AG09319 (cell line): Measurements from ENCODE around the gene KIF2C.

ENCODE experiments used
- DNase-seq: peaks from one replicate; pipeline ENCODE4 v3.0.0-alpha.2; 2010; ENCODE audit warnings: low read depth; ENCODE audit errors: extremely low read depth
- TF ChIP-seq, protein P1 (sequence below): IDR thresholded peaks from 2 replicates; pipeline ENCODE4 v1.5.1; 2011; ENCODE audit warnings: low read depth, mild to moderate bottlenecking, inconsistent platforms, low read length, moderate library complexity

Gene KIF2C

DNA sequence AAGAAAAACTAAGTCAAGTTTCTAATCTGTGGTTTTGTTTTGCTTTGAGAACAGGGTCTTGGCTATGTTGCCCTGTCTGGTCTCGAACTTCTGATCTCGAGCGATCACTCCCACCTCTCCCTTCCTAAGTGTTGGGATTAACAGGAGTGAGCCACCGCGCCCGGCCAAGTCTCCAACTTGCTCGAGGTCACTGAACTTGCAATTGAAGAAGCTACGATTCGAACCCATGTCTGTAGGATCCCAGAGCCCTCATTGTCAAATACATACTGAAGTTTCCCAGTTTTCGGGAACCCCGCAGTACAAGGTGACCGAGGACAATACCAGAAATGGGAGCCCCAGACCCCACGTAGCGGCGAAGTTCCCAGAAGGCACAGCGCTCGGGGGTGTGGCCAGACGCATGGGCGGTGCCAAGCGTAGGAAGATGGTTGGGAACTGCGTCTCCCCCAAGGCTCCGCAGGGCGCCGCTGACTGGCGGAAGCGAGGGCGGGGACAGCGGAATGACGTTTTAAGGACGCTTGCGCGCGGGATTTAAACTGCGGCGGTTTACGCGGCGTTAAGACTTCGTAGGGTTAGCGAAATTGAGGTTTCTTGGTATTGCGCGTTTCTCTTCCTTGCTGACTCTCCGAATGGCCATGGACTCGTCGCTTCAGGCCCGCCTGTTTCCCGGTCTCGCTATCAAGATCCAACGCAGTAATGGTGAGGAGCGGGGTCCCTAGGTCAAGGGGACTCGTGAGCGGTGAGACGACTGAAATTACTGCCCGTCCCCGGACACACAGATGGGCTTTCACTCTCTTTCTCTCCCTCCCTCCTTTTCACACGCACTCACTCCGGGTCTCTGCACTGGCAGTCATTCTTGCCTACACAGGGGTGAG is at the start of gene KIF2C:
KIF2C (plus strand) TSS at position 531 of the 872 bp plus-strand sequence; CDS start at position 627, 96 bp downstream.
- DNase-seq: peak; percentile 92
- TF ChIP-seq, protein P1, sequence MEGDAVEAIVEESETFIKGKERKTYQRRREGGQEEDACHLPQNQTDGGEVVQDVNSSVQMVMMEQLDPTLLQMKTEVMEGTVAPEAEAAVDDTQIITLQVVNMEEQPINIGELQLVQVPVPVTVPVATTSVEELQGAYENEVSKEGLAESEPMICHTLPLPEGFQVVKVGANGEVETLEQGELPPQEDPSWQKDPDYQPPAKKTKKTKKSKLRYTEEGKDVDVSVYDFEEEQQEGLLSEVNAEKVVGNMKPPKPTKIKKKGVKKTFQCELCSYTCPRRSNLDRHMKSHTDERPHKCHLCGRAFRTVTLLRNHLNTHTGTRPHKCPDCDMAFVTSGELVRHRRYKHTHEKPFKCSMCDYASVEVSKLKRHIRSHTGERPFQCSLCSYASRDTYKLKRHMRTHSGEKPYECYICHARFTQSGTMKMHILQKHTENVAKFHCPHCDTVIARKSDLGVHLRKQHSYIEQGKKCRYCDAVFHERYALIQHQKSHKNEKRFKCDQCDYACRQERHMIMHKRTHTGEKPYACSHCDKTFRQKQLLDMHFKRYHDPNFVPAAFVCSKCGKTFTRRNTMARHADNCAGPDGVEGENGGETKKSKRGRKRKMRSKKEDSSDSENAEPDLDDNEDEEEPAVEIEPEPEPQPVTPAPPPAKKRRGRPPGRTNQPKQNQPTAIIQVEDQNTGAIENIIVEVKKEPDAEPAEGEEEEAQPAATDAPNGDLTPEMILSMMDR: no peak

DNA sequence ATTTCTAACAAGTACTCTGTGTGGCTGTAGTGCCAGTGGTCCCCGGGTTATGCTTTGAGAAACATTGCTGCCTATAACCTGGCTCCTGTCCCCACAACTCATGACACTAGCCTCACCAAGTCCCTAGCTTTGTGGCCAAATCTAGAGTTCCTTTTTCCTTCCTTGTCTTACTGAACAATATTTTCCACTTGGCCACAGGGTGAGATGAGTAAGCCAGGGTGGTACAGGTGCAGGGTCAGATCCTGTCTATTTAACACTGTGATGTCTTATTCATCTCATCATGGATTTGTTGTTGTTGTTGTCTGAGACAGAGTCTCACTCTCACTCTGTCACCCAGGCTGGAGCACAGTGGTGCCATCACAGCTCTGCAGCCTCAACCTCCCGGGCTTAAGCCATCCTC is 46.5 kb upstream of the KIF2C start:
- TF ChIP-seq, protein P1: no peak
- DNase-seq: no peak

DNA sequence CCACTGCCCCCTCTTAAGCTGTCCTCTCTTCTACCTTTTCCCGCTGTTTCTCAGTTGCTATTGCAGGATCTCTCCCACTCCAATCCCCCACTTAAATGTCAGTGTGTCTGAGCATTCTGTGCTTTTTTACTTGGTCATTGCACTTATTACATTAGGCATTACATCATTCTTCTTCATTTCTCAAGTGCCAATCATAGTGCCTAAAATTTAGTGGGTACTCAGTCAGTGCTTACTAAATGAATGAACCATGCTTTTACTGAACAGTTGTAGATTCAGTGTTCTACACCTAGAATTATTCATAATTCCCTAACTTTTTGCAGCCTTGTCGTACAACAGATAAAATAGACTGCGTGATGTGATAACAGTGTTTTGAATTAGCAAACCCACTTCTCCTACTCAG is 45.7 kb upstream of the KIF2C start:
- DNase-seq: no peak

DNA sequence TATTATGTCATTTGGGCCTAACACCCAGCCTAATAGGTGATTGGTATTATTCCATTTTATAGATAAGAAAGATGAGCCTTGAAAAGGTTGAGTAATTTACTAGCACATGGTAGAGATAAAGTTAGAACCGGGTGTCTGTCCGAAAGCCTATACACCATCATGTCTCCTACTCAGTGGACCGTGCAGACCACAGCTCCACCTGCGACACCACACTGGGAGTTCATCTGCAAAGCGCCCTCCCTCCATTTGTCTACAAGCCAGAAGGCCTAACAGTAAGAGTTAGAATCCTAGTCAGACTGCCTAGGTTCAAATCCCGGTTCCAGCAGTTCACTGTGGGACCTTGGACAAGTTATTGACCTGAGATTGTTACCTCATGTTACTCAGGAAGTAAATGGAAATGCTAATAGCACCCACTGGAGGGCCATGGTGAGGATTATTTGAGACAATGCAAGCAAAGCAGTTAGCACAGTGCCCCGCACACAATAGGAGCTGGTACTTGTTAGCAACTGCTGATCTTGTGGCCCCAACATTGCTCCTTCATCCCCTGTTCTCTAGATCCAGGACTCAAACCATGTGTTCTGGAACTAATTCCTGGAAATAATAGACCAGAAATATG is 44.7 kb upstream of the KIF2C start:
- DNase-seq: no peak
- TF ChIP-seq, protein P1: no peak

More for the DNA sequence above, 45.7 kb upstream of the KIF2C start:
- TF ChIP-seq, protein P1: no peak

DNA sequence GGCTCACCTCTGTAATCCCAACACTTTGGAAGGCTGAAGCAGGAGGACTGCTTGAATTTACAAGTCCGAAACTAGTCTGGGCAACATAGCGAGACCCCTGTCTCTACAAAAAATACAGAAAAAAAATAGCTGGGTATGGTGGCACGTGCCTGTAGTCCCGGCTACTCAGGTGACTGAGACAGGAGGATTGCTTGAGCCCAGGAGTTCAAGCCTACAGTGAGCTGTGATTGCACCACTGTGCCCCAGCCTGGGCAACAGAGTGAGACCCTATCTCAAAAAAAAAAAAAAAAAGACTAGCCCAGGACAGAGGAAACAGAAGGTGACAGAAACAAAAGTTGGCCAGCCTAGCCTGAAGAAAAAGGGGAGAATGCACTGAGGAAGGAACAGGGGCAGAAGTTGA is 44.0 kb upstream of the KIF2C start:
- TF ChIP-seq, protein P1: no peak
- no peak for DNase-seq

DNA sequence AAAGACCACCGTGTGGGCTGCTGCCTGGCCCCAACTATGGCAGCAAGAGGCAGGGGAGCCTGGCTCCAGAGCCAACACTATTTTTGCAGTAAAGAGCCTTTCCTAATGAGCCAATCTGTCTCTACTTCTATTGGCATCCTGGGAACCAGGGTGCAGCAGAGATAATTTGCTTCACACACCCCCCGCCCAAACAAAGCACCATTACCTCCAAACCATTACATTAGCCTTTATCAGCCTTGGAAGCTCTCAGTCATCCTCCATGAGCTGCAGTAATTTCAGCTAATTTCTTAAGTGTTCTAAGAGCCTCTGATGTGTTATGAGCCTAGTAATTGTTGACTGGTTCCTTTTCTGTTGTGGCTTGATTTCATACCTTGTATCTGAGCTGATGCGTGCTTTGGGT is 43.5 kb upstream of the KIF2C start:
- TF ChIP-seq, protein P1: no peak
- no peak for DNase-seq

DNA sequence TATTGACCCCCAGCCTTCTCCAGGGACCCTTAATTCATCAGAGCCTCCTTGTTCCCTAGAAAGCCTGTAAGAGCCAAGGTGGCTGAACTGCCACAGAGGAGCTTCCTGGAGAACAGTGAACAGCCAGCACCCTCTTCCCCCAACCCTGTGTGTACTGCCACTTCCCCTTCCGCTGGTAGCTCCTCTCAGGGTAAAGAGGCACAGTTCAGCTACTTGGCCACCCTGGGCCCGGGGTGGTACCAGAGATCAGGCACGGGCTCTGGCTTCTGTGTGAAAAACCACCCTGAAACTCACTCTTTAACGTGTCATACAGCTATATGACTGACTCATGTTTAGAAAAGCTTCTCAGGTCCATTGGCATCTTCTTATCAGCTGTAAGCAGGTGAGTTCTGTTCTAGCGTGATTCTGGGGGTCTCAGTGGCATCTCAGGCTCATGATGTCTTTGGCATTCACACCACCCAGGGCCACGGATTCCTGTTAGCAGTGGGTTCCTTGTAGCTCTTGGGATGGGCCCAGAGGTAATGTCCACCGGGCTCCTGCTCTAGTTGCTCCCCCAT is 42.8 kb upstream of the KIF2C start:
- TF ChIP-seq, protein P1: no peak
- no peak for DNase-seq
